GOT3 (cell line): ENCODE measurements around the gene NFASC.

Source experiments
- DNase-seq: peaks from one replicate; lab custom pipeline; 2025; ENCODE audit warnings: mixed read lengths; lab: John Stamatoyannopoulos, UW

Gene NFASC

GRCh38 chr1:204889681-204890383, 19.2 kb downstream of the NFASC start:
- DNase-seq, result no peak

- no peak for DNase-seq
Measured at GRCh38 chr1:204891860-204892259, 21.2 kb downstream of the NFASC start.

- DNase-seq, result no peak
Measured at GRCh38 chr1:204894031-204894430, 23.4 kb downstream of the NFASC start.

GRCh38 chr1:204894606-204895005, 23.9 kb downstream of the NFASC start:
- no peak for DNase-seq

GRCh38 chr1:204896023-204896422, 25.4 kb downstream of the NFASC start:
- no peak for DNase-seq

- no peak for DNase-seq
Measured at GRCh38 chr1:204896787-204897469, 26.3 kb downstream of the NFASC start.

- DNase-seq, result no peak
Measured at GRCh38 chr1:204900721-204901120, 30.1 kb downstream of the NFASC start.

GRCh38 chr1:204902671-204903070, 32.0 kb downstream of the NFASC start:
- no peak for DNase-seq

- DNase-seq, result no peak
Measured at GRCh38 chr1:204904228-204904810, 33.7 kb downstream of the NFASC start.

GRCh38 chr1:204909109-204909508, 38.4 kb downstream of the NFASC start:
- DNase-seq, result no peak

- DNase-seq, result no peak
Measured at GRCh38 chr1:204915861-204916495, 45.3 kb downstream of the NFASC start.

GRCh38 chr1:204917802-204918201, 47.1 kb downstream of the NFASC start:
- DNase-seq, result no peak

GRCh38 chr1:204920511-204920910, 49.8 kb downstream of the NFASC start:
- DNase-seq, result no peak

- no peak for DNase-seq
Measured at GRCh38 chr1:204920967-204921366, 50.3 kb downstream of the NFASC start.

- no peak for DNase-seq
Measured at GRCh38 chr1:204921855-204922516, 51.3 kb downstream of the NFASC start.

- no peak for DNase-seq
Measured at GRCh38 chr1:204923201-204923600, 52.5 kb downstream of the NFASC start.

GRCh38 chr1:204923626-204924012, 53.0 kb downstream of the NFASC start:
- DNase-seq, result no peak

GRCh38 chr1:204924013-204924759, 53.5 kb downstream of the NFASC start:
- DNase-seq, result no peak

- DNase-seq, result no peak
Measured at GRCh38 chr1:204925701-204926100, 55.0 kb downstream of the NFASC start.

- DNase-seq, result no peak
Measured at GRCh38 chr1:204927673-204928641, 57.3 kb downstream of the NFASC start.
